ENCODE results near the gene COL8A2.

COL8A2 gene

DNA sequence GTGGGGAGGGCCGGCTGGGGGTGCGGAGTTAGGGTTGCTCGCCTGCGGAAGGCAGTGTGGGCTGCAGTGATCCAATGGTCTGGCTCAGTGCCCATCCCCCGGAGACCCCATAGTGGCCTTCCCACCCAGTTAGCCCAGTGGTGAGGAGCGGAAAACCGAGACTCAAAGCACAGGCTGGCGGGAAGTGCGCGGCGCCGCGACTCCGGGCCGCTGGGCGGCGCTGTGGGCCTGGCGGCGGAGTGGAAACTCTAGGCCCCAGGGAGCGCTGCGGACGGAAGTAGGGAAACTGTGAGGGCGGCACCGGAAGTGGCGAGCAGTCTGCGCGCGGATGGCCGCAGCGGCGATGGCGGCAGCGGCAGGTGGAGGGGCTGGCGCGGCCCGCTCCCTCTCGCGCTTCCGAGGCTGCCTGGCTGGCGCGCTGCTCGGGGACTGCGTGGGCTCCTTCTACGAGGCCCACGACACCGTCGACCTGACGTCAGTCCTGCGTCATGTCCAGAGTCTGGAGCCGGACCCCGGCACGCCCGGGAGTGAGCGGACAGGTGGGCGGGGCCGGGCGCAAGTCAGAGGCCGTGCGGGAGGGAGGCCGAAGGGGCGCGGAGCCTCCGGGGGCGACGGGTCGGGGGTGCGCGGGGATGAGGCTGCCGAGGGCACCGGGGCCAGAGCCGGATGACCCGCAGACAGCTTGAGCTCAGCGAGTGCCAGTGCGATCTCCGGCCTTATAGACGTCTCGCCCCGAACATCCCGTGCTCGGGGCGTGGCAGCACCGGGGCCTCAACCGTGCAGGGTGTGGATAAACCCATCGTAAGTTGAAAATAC, 36.2 kb downstream of the COL8A2 start, which contains the start of gene ADPRS:
TSS of gene ADPRS (plus strand) at position 316 of the 816 bp plus-strand sequence. CDS start at position 329, 13 bp downstream.
- peak; percentile 86 to 87 for DNase-seq

DNA sequence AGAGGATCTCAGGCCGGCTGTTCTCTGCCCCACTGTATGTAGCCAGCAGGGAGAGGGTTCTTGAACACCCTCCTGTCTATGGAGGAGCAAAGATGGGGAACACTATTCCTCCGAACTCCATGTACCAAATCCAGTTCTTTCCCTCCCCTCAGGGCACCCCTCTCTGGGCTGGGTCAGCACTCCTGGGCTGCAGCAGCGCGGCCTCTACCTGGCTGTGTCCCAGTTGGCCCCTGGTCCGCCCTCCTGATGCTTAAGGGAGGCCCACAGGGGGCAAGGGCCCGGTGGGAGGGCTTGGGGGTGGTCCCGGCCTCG, 36.8 kb downstream of the COL8A2 start:
- no peak for DNase-seq

DNA sequence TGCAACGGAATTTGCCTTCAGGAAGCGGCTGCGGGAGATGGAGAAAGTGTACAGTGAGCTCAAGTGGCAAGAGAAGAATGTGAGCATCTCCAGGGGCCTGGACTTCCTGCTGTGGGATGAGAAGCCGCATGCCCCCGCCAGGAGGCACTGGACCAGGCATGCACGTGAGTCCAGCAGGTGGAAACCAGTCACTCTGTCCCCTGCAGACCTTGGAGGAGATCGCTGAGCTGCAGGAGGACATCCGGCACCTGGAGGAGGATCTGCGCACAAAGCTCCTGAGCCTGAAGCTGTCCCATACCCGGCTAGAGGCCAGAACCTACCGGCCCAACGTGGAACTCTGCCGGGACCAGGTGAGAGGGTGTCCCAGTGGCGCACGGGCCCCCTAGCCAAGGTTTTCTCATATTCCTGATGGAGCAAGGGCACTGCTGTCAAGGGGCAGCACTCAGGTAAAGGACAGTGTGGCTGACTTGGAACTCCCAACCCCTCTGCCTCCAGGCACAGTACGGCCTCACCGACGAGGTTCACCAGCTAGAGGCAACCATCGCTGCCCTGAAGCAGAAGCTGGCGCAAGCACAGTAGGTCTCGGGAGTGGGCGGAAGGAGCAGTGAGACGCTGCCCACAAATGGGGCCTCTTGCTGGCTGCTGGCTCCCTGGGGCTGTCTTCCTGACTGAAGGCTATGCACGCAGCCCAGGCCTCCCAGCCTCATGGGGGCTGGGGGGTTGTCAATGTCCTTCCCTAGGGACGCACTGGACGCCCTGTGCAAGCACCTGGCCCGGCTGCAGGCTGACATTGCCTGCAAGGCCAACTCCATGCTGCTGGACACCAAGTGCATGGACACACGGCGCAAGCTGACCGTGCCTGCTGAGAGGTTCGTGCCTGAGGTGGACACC, 37.5 kb downstream of the COL8A2 start:
- DNase-seq: no peak

DNA sequence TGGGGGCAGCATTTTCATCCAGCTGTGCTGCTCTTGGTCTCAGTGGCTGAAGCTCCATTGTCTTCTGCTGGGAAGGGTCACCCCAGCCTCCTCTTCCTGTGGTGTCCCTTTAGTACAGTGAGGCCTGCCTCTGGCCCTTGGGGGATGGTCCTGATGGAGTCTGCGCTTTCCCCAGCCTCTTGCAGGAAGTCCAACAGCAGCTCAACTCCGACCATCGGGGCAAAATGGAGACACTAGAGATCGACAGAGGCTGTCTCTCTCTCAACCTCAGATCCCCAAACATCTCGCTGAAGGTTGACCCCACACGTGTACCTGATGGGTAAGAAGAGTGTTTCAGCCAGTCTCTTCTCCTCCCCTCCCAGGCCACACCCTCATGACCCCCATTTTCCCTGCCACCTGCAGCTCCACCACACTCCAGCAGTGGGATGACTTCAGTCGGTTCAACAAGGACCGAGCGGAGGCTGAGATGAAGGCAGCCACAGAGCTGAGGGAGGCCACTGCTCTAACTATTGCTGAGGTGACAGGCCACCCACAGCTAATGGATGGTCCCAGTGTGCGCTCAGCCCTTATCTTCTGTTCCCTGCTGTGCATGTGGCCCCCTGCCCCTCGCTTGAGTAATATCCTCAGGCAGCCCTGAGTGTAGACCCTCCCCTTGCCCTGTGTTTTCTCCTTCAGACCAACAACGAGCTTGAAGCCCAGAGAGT, 38.3 kb downstream of the COL8A2 start:
- DNase-seq: no peak

DNA sequence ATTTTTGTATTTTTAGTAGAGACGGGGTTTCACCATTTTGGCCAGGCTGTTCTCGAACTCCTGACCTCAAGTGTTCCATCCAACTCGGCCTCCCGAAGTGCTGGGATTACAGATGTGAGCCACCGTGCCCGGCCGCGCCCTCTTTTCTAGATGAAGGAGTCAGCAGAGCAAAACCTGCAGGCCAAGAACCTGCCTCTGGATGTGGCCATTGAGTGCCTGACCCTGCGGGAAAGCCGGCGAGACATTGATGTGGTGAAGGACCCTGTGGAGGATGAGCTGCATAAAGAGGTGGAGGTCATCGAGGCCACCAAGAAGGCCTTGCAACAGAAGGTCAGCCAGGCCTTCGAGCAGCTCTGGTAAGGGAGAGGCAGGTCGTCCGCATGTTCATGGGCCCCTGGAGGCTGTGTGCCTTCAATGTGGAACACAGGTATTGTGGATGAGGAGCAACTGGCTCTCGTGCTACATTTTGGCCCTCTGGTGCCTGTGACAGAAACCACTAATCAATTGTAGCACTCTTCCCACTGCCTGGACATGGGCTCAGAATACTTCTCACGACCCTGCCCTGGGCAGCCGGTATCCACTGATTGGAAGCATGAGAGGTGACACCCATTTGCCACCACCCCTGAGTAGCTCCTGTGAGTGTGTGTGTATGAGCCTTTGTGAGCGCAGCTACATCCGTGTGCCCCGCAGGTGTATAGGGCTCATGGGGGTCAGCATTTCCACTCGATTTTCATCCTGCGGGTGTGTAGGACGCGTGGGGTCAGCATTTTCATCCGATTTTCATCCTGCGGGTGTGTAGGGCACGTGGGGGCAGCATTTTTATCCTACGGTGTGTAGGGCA, 39.1 kb downstream of the COL8A2 start:
- DNase-seq: no peak

DNA sequence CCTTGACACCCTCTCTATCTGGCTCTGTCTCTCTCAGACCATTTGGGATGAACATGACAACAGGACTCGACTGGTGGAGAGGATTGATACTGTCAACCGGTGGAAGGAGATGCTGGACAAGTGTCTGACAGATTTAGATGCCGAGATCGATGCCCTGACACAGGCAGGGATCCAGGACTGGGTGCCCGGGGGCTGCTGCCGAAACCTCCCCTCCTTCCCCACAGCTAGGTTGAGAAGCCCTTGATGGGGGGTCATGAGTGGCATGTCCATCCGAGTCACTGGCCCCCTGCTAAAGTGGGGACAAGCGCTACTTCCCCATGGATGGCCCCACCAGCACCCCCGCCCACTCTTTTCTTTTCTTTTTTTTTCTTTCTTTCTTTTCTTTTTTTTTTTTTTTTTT, 39.9 kb downstream of the COL8A2 start:
- no peak for DNase-seq

DNA sequence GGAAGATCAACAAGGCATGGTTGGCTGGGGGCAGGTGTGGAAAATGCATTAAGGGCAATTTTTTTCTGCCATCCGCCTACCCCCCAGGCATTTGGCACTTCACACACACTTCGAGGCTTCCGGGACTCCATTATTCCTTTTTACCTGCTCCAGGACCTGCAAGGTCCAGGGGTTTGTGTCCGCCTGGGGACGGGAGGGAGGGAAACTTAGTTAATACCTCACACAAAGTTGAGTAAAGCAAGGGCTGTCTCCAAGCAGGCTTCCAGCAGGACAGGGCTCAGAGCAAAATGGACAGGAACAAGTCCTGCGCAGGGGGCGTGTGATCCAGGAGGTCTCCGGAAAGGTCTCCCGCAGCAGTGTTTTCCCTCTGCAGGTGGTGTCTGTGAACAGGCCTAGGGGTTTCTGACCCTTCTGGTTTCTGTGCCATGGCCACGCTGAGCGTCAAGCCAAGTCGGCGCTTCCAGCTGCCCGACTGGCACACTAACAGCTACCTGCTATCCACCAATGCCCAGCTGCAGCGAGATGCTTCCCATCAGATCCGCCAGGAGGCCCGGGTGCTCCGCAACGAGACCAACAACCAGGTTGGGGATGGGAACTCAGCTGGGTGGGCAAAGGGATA, 40.4 kb downstream of the COL8A2 start:
- DNase-seq: no peak

DNA sequence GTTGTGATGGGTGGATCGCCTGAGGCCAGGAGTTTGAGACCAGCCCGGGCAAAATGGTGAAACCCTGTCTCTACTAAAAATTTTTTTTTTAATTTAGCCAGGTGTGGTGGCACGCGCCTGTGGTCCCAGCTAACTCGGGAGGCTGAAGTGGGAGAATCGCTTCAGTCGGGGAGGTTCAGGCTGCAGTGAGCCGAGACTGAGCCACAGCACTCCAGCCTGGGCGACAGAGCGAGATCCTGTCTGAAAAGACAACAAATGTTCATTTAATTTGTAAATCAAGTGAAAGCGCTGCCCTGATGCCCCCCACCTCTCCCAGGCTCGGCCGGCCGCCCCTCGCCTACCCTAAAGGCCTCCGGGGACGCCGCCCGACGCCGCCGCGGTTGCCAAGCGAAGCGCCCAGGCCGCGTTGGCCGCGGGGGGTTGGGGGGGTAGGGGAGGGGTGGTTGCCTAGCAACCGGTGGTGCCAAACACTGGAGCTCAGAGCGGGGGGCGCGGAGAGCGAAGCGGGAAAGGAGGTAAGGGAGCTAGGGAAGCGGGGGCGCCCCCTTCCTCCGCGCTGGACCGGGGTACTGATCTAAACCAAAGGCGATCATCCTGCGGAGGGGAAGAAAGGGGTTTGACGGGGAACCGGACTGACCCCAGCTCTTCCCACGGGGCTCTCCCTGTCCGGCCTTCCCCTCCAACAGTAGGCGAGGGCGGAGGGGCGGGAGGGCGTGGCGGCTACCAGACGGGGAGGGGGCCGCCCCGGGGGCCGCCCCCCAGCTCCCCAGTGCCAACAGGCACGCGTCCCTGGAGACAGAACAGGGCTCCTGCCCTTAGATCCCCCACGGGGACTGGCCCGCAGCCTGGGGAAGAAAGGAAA, 41.2 kb downstream of the COL8A2 start, which contains the start of gene TEKT2:
TSS of gene TEKT2 (plus strand) at position 460 of the 862 bp plus-strand sequence. CDS start 828 bp downstream, outside the sequence.
- DNase-seq: no peak

DNA sequence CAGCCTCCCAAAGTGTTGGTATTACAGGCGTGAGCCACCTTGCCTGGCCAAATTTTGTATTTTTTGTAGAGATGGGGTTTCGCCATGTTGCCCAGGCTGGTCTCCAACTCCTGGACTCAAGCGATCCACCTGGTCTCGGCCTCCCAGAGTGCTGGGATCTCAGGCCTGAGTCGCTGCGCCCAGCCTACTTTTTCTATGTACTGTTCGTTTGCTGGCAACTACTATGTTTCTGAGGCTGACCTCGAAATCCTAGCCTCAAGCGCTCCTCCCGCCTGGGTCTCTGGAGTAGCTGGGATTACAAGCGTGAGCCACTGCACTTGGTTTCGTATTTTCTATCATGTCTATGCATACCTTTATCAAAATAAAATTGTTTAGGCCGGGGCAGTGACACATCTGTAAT, 41.8 kb downstream of the COL8A2 start:
- no peak for DNase-seq

DNA sequence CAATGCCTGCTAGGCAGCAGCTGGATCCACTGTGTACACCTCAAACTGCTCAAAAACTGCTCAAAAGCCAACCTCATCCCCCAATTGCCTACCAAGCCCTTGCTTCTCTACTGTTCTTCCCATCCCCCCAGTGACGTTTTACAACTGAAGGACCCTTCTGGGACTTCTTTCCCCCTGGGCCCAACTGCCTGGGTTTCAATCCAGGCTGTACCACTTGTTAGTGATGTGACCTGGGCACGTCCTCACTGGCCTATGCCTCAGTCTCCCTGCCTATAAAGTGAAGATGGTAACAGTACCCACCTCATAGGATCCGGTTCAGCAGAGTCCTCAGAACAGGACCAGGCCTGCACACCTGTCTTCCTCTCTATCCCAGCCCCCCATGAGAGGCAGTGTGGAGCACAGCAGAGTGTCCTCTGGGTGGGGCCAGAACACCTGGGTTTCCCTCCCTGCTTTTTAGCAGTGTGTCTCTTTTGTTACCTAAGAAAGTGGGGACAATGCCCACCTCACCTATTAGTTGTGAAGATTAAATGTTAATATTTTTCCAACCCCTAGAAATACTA, 43.0 kb downstream of the COL8A2 start:
- DNase-seq: no peak

DNA sequence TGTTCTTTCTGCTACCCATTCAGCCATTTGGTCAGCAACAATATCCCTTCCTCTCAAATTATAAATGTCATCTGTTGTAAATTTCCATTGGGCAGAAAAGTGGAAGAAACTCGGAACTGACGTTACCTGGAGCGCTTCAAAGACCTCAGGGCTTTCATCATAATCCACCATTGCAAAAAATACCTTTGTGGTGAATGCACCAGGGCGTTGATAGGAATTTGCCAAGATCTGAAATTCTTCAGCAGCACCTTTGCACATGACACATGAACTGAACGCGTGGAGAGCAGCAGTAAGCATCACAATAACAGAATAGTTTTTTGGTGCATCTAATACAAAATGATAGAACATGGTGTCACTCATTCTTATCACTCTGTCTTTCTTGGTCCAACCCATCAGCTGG, 44.2 kb downstream of the COL8A2 start:
- DNase-seq: no peak

DNA sequence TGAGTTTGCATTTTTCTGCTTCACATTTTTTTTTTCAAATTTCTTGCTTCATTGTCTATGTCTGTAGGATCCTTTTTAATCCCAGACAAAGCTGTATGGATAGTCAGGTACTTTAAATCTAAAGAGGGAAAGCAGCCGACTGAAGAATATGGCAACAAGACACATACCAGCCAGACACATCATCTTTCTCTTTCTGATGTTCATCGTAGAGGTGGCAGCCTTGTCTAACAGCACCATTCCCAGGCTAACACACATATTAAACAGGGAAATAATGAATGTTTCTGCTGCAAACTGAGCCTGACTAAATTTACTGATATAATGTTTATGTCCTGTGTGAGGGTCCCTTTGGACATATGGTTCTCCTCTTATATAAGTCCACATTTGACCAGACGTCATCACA, 44.8 kb downstream of the COL8A2 start:
- DNase-seq: no peak

DNA sequence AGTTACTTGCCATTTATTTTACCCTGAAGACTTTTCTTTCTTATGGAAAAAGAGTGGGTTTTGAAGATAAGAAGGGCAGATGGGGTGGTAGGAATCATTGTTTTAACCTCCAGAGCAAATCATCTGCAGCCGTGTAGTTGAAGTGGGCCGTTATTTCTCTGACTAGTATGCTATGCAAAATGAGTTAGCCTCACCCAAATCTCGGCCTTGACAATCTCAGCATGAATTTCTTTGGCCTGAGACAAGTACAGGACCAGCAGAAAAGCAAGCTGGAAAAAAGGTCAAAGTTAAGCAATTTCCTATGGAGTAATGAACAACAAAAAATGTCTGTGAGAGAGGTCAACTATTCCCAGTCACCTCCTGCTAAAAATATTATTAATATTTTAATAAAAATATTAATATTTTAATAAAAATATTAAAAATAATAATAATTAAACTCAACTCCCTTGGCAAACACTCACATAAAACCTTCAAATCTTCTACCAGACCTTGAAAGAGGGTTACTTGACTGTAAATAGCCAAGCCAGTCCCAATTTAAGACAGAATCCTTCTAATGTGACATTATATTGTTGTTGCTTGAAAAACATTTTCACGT, 47.9 kb downstream of the COL8A2 start:
- no peak for DNase-seq

DNA sequence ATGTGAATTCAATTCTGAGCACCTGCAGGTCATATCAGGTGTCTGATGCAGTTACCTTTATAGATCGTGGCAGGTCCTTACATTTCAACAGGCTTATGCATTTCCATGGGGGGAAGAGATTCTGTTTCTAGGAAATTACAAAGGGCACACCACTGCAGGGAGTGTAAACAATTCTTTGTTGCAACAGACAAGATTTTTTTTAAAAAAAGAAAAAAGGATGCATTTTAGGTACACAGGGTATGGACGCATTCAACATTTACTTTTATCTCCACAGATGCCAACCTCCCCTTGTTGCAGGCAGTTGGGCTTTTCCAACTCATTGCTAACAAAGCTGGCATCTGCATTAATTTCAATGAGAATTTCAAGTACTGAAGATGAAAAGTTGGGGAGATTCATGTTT, 54.7 kb downstream of the COL8A2 start:
- DNase-seq: no peak

DNA sequence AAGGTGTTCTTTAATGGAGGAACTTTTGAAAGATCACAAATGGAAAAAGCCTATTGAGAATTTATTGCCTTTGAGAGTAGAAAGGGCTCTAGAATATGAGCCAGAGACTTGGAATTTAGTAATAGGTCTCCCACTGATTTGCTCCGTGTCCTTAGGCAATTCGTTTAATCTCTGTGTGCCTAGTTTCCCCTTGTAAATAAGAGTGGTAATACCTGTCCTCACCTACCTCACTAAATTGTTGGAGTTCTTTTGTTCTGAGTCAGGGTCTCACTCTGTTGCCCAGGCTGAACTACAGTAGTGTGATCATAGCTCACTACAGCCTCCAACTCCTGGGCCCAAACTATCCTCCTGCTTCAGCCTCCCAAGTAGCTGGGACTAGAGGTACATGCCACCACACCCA, 56.2 kb downstream of the COL8A2 start:
- no peak for DNase-seq

DNA sequence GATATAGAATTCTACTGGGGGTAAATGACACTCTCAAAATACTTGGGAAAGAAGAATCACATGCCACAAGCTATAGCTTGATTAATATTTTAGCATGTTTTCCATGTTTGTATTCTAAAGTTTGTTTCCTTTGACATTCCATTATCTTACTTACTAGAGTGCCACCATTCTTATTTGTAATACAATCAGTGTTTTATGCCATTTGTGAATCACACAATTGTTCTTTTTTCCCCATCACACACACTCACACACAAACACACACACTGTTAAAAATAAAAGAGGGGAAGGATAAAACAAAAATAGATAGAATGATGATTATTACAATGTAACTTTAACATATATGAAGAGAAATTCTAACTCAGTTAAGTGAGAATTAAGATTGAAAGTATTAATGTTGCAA, 57.2 kb downstream of the COL8A2 start:
- no peak for DNase-seq

DNA sequence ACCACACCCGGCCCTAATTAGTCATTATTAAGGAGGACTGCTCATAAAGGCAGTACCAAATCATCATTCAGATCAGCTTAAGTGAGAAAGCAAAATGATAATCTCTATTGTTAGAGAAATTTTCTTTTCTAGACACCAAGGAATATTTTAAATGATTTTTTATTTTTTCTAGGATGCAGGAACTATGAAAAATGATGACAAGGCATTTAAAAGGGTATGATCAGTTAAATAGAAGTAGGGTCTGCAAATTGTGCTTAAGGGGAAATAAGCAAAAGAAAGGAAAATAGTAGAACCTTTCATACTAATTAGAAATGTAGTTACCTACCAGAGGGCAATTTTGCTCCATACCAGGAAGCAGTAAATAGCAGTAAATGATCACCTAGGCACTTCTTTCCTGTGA, 62.7 kb downstream of the COL8A2 start:
- DNase-seq: no peak

DNA sequence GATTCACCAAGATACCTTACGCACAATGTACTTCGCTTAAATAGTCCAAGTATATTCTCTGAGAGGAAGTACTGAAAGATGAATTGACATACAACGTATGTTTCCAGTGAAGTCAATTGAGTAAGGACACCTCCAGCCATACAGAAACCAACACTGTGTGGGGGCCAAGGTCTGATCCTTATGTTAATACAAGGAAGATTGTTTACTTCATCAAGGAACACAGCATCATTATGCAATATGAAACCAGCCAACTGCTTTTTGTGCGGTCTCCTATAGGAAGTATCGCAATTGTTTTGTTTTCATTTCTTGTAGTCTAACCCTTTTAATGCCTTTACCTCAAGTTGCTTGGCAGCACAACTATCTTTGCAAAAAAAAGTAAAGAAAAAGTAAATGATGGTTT, 69.3 kb downstream of the COL8A2 start:
- DNase-seq: no peak

DNA sequence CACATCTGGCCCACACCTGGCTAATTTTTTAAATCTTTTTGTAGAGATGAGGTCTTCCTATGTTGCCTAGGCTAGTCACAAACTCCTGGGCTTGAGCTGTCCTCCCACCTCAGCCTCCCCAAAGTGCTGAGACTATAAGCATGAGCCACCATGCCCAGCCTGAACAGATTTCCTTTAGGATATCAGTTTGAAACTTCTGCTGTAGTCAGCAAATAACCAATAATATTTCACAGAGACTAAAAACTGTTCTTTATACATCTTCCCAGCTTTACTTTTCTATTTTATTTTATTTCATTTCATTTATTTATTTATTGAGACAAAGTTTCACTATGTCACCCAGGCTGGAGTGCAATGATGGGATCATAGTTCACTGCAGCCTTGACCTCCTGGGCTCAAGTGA, 71.0 kb downstream of the COL8A2 start:
- no peak for DNase-seq

DNA sequence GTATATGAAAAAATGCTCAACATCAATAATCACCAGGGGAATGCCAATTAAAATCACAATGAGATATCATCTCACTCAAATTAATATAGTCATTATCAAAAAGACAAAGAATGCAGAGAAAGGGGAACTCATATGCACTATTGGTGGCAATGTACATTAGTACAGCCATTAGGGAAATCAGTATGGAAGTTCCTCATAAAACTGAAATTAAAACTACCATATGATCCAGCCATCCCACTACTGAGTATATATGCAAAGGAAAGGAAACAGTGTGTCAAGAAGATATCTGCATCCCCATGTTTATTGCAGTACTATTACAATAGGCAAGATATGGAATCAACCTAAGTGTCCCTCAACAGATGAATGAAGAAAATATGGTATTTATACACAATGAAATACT, 73.2 kb downstream of the COL8A2 start:
- no peak for DNase-seq
